T-helper 2 cell treated with Interferon-gamma antibody and Interleukin-4, amounts not matched to agents 100 ng/mL and 5 ng/mL, for 36 hours (primary cell): ENCODE results near the gene SRP68. TPM values are rescaled to one million over a fixed set of nuclear protein-coding genes. Genes with fewer than 3 reads are reported as not detected.
"Not testable (repeated sequence)": the region's sequence is repeated elsewhere in the genome, so short reads cannot be mapped to it uniquely, and the experiment has no call there.

Source experiments
- intact Hi-C: fragments of 100-400 bp; cut with micrococcal nuclease; formaldehyde crosslinking; loops from one replicate; pipeline ENCODE4 v1.15.1; 2023
- total RNA-seq: library from RNA; stranded (reverse); gene quantifications from 2 replicates; pipeline ENCODE4 v1.2.3, GENCODE V29; 2022

SRP68 gene
- total RNA-seq, 1 donor from 2014 or later, result 112 TPM

DNA sequence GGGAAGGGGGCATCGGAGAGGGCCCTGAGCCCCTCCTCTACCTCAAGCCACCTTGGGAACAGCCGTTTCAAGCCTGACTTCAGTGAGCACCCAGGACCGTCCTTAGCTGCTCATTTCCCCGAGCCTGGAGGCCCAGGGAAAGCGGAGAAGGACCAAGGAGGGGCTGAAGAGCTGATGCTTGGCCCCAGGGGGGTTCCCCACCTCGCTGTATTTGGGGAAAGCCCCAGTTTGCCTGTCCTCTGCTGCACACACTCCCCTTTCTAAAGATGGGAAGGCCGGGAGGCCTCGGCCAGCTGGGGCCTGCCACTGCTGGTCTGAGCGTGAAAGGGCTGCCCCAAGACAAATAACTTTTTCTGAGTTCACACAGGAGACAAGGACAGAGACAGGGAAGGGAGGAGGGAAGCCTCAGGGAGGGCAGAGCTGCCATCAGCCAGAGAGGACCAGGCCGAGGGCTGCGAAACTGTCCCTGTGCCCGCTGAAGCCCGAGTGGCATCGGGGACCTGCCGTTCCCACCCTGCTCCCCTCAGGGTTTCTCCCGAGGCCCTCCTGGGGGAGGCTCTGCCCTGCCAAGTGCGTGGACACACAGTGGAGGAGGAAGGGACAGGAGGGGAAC is 18.3 kb upstream of the SRP68 start:
- intact Hi-C loops, result no loop called here

DNA sequence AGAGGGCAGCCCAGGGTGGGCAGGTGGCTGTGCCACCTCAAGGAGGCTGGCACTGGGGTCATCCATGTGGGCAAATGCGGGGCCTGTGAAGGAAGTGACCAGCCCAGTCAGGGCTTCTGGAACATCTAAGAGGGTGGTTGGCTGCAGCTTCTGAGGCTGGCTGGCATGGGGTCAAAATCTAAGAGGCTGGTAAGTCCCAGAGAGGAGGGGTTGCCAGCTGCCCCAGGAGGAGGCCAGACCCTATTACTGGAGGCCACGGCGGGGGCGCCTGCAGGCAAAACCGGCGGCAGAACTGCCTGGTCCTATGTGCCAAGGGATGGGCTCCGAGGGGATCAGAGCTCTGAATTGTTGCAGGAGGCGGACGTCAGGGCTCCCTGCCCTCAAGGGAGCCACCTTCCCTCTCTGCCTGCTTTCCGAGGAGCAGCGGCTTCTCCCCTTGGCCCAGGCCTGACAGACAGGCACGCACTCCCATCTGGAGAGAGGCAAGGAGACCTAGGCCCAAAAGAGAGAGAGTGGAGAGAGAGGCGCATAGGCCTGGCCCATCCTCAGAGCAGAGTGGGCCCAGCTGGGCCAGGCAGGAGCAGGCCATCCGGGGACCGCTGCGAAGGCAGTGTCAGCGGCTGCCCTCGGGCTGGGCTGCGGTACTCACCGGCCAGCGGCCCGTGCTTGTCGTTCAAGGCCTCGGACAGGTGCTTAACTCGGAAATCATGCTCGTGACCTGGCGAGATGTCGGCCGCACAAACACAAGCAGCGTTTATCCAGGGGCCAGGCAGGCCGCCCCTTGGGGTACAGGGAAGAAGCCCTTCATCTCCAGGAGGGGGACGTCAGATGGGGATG is 17.6 kb upstream of the SRP68 start:
- intact Hi-C loops, result no loop called here

DNA sequence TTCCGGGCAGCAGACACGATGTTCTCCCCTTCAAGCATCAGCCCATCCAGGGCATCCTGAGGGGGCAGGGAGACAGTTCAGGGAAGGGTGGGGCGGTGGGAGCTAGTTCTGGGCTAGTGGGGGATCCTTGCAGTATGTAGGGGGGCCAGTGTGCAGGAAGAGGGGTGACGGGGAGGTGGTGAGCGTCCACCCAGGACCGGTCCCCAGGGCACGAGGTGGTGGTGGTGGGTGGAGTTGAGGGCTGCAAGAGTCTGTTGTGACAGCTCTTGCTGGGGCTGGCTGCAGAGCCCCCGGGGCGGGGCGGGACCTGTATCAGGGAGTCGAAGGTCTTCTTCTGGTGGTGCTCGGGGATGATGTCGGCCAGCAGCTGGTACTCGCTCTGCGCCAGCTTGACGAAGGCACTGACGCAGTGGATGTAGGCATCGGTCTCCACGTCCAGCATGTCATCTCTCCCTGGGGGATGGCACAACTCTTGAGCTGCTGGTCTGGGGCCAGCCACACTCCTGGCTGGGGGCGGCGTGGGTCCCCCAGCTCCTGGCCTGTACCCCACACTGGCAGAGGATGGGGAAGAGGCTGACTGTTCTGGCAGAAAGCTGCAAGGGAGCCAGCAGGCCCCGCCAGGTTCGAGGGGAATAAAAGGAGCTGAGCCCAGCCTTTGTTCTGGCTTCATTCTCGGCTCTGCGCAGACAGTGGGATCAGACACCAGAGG is 16.7 kb upstream of the SRP68 start:
- intact Hi-C loops, result no loop called here

DNA sequence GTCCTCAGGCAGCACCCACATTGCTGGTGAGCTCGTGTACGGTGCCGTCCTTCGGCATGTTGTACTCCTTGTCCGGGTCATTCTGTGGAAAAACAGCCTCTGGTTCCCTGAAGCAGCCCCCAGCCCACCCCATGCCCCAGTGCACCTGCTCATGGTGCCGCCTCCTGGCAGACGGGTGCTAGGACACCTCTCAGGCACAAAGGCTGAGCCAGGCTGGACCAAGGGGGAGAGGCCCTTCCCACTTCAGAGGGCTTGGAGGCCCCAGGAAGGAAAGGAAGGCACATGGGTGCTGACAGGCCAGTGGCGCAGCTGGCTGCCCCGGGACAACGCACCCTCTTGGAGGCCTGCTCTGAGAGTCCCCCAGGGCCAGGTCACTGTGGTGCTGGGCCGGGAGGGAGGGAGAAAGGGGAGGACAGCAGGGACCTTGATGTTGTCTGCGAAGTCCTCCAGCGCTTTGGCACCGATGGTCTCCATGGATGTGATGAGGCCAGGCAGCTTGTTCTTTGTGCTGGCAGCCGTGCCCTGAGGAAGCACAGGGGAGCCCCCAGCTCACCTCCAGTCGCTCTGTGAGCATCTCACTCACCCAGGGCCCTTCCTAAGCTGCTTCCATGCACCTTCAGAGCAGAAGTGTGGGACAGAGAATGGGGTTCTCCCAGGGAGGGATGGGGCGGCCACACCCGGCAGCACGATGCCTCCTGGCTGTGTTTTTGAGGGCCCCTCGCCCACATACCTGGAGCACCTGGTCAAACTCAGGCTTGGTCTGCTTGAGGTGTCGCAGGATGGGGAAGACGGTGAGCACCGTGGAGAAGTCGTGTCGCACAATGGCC is 15.9 kb upstream of the SRP68 start:
- intact Hi-C loops, result no loop called here

DNA sequence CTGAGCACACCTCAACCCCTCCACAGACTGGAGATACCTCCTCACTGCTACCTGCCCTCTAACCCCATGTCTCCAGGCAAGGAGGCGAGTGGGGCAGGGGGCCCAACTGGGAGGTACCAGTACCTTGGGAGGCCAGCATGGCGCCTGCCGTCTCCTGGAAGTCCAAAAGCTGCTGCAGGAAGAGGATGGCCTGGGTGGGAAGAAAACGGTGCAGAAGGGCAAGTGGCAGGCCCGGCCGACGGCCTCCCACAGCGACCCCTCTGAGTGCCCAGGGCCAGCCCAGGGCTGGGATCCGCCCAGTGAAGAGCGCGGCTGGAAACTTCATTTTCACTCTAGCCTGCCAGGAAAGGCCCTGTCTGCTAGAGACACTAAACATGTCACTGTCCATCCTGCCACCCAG is 15.2 kb upstream of the SRP68 start:
- intact Hi-C loops, result no loop called here

DNA sequence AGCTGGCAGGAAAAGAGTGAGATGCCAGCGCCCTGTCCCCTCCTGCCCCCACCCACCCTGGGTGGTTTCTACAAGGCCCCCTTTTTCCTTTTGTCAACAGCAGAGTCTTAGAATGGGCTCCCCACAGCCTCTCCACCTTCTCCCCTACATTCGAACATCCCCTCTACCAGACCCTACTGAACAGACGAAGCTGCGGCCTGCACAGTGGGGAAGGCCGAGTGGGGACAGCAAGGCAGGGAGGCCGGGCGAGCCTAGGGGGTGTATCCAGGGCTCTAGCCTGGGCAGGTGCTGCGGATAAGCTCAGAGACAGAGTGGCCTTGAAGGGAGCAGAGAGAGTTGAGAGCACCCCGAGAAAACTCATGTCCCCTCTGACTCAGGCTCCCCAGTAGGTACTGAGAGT is 14.1 kb upstream of the SRP68 start:
- intact Hi-C loops, result no loop called here

DNA sequence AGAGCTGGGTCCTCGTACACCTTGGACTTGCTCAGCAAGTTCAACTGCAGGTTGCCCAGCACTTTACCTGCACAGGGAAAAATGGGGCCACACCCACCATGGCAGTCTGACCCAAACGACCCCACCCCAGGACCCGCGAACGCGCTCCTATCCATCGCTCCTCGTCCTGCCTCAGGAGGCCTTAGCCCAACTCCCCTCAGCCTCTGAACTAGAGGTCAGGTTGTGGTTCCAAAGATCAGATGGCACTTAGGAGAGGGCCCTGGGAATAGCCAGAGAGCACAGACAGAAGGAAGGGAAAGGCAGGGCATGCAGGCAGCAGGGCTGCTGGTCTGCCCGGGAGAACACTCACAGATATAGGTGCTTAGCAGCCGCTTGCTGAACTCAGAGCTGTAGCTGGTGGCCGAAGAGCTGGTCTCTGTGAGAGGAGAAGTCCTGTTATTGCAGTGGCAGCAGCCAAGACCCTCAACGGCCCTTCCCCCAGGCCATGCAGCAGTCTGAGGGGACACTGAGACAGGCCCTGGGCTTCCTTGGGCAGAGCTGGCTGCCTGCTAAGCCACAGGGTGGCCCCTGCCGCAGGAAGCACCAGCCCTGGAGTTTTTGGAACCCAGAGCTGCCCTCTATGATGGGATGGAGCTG is 13.5 kb upstream of the SRP68 start:
- intact Hi-C loops, result no loop called here

DNA sequence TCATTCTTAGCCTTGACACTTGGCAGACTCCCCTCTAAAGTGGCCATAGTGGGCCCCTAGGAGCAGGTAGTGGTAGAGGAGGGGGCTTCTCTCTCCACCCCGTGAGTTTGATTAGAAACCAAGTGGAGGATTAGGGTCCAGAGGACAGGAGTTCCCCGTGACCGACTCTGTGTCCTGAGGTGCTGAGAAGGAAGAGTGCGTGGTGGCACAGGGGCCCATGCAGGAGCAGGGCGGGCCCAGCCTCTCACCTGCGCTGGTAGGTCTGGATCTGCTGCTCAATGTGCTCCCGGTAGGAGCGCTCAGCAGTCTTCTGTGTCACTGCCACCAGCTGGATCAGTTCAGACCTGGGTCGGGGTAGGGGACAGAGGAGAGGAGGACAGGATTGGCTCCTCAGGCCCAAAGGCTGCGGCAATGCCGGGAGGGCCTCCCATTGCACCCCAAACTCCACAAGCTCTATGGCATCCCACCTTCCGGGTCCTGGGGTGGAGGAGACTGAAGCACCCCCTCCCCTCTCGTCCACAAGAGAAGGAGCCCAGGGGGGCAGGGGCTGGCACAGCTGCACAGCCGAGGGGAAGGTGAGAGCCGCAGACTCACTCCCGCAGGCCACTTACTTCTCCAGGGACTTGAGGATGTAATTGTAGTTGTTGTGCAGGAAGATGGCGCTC is 12.9 kb upstream of the SRP68 start:
- intact Hi-C loops, result no loop called here

DNA sequence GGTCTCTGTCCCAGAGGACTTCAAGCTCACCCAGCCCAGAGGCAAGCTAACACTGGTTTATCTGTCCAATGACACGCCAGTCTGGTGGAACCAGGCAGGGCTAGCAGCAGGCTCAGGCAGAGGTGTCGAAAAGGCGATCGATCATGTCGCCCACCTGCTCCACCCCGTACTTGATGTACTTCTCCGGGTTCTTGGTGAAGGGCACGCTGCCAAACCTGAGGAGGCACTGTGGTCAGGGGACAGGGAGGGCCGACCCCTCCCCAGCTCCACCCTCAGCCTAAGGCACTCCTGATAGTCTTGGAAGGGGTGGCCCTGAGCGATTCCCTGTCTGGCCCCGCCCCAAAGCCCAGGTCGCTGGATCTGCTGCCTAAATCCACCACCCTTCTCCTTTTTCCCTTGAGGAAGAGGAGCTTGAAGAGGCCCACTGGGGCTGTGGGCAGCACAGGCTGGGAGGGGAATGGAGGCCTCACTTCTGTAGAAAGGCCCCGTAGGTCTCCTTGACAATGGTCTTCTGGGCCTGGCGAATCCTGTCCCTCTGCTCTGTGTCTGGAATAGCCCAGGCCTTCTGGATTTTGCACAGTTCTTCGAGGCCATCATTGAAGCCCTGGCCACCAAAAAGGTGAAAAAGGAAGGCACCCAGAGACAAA is 11.3 kb upstream of the SRP68 start:
- intact Hi-C loops, result no loop called here

DNA sequence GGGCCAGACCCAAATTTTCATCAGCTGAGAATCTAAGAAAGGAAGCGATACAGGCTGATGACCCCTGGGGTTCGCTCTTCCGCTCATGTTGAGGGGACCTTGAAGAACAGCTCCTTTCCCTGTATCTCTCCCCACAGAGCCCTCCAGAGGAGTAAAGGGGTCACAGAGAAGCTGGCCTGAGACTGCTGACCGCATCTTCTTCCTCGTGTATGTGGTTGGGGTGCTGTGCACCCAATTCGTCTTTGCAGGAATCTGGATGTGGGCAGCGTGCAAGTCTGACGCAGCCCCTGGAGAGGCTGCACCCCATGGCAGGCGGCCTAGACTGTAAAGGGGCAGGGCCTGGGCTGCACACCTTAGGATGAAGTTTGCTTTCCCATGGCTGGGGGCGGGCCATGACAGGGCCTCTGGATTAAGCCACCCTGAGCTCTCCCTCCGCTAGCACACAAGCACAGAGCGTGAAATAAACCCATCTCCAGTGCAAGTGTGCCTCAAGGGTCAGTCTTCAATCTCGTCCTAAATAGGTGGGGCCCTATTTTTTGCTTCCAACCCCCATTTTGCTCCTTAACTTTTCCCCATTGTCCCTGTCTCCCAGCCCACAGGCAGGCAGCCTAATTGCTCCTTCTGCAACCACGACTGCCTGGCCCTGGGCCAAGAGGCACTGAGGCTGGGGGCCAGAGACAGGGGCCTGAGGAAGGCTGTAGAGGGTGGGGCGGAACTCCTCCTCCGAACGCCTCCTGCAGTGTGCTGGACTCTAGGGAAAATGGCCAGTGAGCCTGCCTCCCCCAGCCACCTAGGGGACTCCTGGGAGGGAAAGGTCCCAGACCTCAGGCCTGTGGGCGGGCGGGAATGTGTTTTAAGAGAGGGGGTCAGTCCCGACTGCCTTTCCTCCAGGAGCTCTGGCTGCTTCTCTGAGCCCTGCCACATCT is 10.3 kb upstream of the SRP68 start:
- intact Hi-C loops, result no loop called here

DNA sequence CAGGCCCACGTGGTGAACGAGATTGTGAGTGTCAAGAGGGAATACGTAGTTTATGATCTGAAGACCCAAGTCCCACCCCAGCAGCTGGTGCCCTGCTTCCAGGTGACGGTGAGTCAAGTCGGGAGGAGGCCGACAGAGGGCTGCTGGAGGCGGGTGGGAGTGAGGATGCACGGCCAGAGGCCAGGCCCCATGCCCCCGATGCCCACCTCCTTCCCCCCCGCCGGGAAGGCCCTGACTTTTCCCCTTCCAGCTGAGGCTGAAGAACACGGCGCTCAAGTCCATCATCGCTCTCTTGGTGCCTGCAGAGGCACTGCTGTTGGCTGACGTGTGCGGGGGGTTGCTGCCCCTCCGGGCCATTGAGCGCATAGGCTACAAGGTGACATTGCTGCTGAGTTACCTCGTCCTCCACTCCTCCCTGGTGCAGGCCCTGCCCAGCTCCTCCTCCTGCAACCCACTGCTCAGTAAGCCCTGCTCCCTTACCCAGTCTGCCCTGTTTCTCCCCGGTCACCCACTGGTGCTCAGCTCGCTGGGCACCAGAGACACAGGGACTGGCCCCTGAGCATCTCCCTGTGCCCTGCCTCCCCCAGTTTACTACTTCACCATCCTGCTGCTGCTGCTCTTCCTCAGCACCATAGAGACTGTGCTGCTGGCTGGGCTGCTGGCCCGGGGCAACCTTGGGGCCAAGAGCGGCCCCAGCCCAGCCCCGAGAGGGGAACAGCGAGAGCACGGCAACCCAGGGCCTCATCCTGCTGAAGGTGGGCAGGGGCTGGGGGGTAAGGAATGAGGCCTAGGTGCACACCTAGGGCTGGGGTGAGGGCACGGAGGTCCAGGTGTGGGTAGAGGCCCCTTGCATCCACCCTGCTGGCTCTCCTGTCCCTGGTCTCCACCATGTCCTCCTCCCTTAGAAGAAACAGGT is 9.2 kb upstream of the SRP68 start:
- intact Hi-C loops, result no loop called here

DNA sequence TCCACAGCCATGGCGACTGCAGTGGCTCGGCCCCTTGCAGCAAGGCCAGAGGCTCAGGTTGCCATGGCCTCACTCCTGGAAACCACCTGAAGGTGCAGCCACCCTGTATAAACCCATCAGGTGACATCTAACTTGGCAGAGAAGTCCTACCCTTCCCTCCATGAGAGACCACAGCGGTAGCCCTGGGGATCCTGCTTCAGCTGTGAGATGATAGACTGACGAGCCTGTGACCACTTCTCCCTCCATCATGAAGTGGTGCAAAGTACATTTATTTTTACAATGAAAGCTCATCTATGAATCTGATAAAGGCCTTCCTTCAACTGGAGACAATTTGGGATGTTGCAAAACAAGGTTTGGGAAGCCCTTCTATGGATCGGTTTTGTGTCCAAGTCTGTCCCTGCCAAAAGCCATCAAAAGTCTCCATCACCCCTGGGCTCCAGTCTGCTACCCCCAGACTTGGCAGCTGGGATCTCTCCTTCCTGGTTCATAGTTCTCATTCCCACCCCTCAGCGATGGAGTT is 8.5 kb upstream of the SRP68 start:
- intact Hi-C loops, result no loop called here

DNA sequence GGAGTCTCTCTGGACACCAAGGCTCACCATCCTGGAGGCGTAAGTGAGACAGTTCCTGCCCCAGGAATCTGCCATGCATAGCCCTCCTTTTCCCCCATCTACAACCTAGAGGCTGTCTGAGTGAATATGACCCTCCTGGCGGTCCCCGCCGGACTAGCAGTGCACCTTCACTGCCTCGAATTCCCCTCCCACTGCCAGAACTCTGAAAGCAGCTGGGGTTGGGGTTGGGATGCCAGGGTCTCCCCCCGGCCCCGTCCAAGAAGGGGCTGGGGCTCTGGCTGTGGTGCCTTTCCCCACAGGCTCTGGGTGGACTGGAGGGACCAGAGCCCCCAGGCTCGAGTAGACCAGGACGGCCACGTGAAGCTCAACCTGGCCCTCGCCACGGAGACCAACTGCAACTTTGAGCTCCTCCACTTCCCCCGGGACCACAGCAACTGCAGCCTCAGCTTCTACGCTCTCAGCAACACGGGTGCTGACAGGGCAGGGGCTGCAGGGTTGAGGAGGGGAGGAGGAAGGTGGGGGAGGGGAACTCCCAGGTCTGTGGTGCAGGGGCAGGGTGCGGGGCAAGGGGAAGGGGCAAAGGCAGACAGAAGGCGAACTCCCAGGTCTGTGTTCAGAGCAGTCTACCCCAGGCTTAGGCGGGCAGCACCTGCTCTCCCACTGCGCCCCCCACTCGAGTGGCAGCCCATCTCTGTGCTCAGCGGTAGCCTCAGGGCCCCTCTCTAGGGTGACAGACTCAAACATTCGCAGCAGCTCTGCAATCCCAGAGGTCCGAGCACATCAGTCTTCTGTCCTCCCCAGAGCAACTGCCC is 7.8 kb upstream of the SRP68 start:
- intact Hi-C loops, result no loop called here

DNA sequence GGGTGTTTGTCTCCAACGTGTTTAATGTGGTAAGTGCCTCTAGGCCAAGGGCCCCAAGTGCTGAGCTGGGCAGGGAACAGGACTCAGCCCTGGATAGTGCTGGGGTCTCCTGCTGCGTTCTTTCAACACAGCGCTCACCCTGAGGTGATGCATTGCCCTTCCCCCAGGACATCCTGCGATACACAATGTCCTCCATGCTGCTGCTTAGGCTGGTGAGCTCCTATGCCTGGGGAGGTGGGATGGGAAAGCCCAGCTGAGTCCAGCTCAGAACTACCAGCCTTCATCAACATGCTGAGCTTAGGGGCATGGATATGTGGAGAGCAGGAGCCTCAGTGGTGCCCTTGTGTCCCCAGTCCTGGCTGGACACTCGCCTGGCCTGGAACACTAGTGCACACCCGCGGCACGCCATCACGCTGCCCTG is 7.2 kb upstream of the SRP68 start:
- intact Hi-C loops, result no loop called here

DNA sequence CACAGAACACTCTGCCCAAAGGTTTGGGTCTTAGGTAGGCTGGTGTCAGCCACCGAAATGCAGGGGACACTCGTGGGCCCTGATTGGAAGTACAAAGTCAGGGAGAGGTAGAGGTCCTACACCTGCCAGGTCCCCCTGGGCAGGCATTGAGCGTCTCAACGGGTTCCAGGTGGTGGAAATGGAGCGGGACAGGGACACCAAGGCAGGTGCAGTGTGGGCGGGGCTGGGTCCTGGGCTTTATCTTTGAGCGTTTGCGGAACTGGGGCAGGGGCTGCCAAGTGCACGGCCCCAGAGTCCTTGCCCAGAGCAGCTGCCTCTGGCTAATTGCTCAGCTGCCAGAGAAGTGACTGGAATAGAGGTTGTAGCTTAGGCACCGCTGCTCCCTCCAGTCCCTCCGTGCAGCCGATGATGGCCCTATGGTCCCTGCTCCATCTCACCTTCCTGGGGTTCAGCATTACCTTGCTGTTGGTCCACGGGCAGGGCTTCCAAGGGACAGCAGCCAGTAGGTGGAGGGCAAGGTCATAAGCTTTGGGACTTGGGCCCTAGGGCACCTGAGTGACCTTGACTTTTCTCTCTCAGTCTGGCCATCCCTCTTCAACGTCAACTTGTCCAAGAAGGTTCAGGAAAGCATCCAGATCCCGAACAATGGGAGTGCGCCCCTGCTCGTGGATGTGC is 6.7 kb upstream of the SRP68 start, which contains the start of gene ZACN:
Gene ZACN (plus strand): TSS at position 323 of the 675 bp plus-strand sequence. CDS start 83 bp downstream, at position 406.
- intact Hi-C loops, result no loop called here

DNA sequence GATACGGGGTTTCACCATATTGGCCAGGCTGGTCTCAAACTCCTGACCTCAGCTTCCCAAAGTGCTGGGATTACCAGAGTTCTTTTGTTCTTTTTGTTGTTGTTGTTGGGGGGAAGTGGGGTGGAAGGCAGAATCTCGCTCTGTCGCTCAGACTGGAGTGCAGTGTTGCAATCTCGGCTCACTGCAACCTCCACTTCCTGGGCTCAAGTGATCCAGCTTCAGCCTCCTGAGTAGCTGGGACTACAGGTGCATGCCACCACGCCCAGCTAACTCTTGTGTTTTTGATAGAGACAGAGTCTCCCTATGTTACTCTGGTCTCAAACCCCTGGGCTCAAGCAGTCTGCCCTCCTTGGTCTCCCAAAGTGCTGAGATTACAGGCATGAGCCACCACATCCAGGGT is 6.1 kb upstream of the SRP68 start:
- intact Hi-C loops, result not testable (repeated sequence)
